H1 (cell line): ENCODE measurements around the gene UNC119. TPM values are rescaled to one million over a fixed set of nuclear protein-coding genes. Genes with fewer than 3 reads are reported as not detected.

ENCODE experiments used
- CTBP2 ChIP-seq: IDR thresholded peaks from 2 replicates; pipeline ENCODE4 v1.7.0; 2011; ENCODE audit warnings: borderline replicate concordance, mild to moderate bottlenecking, moderate library complexity, mixed read lengths, low read length; ENCODE audit not compliant: insufficient read depth, insufficient read length
- GTF2F1 ChIP-seq: IDR thresholded peaks from 2 replicates; pipeline ENCODE4 v1.6.1; 2012; ENCODE audit warnings: low read depth, low read length, improper control_type of control experiment, borderline replicate concordance
- JUND ChIP-seq: IDR thresholded peaks from 2 replicates; pipeline ENCODE4 v1.6.1; 2011; ENCODE audit warnings: mild to moderate bottlenecking, improper control_type of control experiment, low read length
- RFX5 ChIP-seq: IDR thresholded peaks from 2 replicates; pipeline ENCODE4 v1.6.1; 2011; ENCODE audit warnings: low read depth, low read length, improper control_type of control experiment, borderline replicate concordance
- TEAD4 ChIP-seq: IDR thresholded peaks from 2 replicates; pipeline ENCODE4 v1.6.1; 2012; ENCODE audit warnings: low read depth, low read length, inconsistent platforms, mixed read lengths
- polyA plus RNA-seq, 7 experiments: library from polyadenylated mRNA; depleted of rRNA in 3 of 7; stranded (reverse) in 5 of 7; unstranded in 2 of 7; fragments of >200 nt in 5 of 7; fragments of 200-250 nt in 2 of 7; gene quantifications; 1 replicate in 5 of 7; 2 replicates in 1 of 7; 4 replicates in 1 of 7; pipeline versions ENCODE4 v1.2.1 to v1.2.3, GENCODE V29; 2011 to 2013; ENCODE audit warnings: missing spikeins in 2 of 7, mixed read lengths in 2 of 7
- total RNA-seq: library from RNA; stranded (reverse); fragmentation: NEBNext Ultra II Directional; extraction: Animal tissue kit (Norgen Biotek cat#: 25700); gene quantifications from 2 replicates; pipeline ENCODE4 v1.2.1, GENCODE V29; 2021

UNC119 gene
- total and polyA plus RNA-seq, 2 of the 8 experiments (the other 6 are each of a cell fraction or from before 2014, with no cell fraction given): 43.5 to 94.4 TPM

DNA sequence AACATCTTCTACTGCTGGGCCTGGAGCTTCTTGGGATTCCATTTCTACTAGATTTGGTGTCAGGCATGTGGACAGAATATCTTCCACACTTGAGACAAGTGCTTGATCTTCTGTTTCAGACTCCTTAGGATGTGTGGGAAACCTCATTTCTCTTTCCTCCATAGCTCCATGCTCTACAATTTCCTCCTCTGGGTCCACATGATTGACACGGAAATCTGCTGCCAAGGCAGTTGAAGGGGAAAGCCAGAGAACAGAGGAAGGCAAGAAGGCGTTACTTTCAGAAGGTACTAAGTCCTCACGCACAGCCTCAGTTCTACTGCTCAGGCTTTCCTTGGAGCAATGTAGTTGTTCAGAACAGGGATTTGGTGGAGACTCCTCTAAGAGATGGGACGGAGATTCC lies 39.8 kb upstream of the UNC119 start (continued):
- TF ChIP-seq RFX5: no peak
- no peak for TF ChIP-seq GTF2F1
- TF ChIP-seq JUND: no peak
- TF ChIP-seq TEAD4: no peak
- TF ChIP-seq CTBP2: no peak
- TF ChIP-seq, all 59 proteins: peak for 0
